IPS-20b (cell line): ENCODE data around the gene LIPJ.

Experiments
- H3K27ac ChIP-seq: one replicate; pipeline ENCODE4 v1.5.1; 2013; ENCODE audit warnings: low read length
- H3K27me3 ChIP-seq: 2 replicates; pipeline ENCODE4 v1.6.1; 2013; ENCODE audit warnings: mild to moderate bottlenecking, low read length, inconsistent platforms; ENCODE audit not compliant: insufficient read depth
- H3K36me3 ChIP-seq: 2 replicates; pipeline ENCODE4 v1.6.1; 2013; ENCODE audit warnings: low read depth, mild to moderate bottlenecking, inconsistent platforms, low read length, moderate library complexity; ENCODE audit not compliant: insufficient read depth
- H3K4me1 ChIP-seq: 2 replicates; pipeline ENCODE4 v1.6.1; 2013; ENCODE audit warnings: mild to moderate bottlenecking, control low read depth, inconsistent platforms, low read length, moderate library complexity; ENCODE audit not compliant: insufficient read depth
- H3K4me3 ChIP-seq: 2 replicates; pipeline ENCODE4 v1.5.1; 2013; ENCODE audit warnings: mild to moderate bottlenecking, low read length, inconsistent platforms
- H3K9ac ChIP-seq: 2 replicates; pipeline ENCODE4 v1.6.1; 2013; ENCODE audit warnings: low read depth, mild to moderate bottlenecking, inconsistent platforms, low read length, moderate library complexity
- H3K9me3 ChIP-seq: 2 replicates; pipeline ENCODE4 v1.6.1; 2013; ENCODE audit warnings: mild to moderate bottlenecking, low read depth, low read length, inconsistent platforms; ENCODE audit not compliant: insufficient read depth

LIPJ gene

DNA sequence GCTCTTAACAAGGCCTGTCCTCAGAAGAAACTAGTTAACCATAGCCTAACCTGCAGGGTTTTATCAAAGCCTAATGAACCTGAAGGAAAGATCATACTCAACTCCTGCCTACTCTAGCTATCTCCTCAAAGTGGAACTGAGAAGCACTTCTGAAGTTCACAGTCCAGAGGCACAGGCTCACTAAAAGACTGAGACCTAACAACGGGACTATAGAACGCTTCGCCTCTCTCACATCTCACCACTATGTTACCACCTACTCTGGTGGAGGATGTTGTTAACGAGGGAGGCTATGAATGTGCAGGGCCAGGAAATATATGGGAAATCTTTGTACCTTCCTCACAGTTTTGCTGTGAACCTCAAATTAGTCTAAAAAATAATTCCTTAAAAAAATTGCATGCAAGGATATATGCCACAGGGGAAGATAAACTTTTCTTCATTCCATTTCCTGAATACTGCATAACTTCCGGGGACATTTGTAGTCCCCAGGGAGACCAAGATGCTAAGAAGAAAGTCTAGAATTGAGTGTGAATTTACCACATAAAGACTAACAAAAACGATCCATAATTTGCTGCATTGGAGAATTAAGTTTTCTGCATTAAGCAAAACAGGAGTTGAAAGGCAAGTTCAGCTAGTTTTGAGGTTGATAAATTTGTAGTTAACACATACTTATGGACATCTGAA lies 21.6 kb downstream of the LIPJ start:
- H3K4me3 ChIP-seq, result no peak overlapping the region
- H3K4me1 ChIP-seq, result no peaks in the 10 kb centered on the region
- H3K27me3 ChIP-seq, result no peaks in the 10 kb centered on the region
- no peaks in the 10 kb centered on the region for H3K9me3 ChIP-seq
- H3K9ac ChIP-seq, result no peak overlapping the region
- no peak overlapping the region for H3K27ac ChIP-seq
- no peaks in the 10 kb centered on the region for H3K36me3 ChIP-seq

DNA sequence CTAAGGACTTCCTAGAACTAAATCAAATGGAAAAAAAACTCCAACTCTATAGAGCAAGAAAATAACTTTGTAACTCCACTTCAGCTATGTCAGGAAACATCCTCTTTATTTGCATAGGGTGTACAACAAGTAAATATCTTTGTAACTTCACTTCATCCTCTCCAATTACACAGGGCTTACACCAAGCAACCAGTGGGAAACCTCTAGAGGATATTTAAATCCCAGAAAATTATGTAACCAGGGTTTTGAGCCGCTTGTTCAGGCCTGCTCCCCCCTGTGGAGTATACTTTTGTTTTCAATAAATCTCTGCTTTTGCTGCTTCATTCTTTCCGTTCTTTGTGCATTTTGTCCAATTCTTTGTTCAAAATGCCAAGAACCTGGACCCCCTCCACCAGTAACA lies 22.2 kb downstream of the LIPJ start:
- Histone ChIP-seq H3K36me3 (no peaks in the 10 kb centered on the region), H3K4me1 (no peaks in the 10 kb centered on the region), H3K4me3 (no peak overlapping the region), H3K27ac (no peak overlapping the region), H3K9ac (no peak overlapping the region), H3K9me3 (no peaks in the 10 kb centered on the region), H3K27me3 (no peaks in the 10 kb centered on the region)

DNA sequence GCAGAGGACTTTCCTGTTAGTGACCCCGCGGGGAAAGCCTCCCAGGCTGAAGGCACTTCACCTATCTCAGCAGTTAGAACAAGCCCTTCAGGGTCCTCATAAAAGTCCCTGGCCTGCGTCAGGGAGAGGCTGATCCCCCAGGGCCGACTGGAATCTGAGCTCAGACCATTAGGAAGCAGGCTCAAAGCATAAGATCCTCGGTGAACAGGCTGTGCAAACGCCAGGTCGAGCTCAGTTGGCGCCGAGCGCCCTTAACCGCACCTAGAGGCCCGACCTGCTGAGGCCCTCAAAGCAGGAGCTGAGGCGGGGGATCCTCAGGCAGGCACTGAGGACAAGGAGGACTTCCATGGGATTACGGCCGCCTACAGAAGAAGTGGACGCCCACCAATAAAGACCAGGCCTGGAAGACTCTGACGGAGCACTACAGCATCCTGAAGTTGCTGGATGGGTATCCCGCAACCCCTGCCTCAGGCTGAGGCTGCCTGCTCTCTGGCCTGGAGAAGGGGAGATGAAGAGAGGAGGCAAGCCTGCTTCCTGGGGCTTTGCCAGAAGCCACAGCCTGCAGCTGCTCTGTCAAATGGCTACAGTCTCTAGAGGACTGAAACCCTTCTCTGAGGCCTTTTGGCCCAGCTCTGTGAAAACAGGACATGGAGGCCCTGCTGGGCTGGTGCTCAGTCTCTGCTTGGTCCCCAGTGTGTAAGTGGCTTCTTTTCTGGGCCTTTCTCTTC lies 29.9 kb downstream of the LIPJ start:
- Histone ChIP-seq H3K27ac (no peak overlapping the region), H3K36me3 (no peaks in the 10 kb centered on the region), H3K9ac (no peak overlapping the region), H3K27me3 (no peaks in the 10 kb centered on the region), H3K4me1 (no peaks in the 10 kb centered on the region), H3K4me3 (no peak overlapping the region), H3K9me3 (peaks cover 5% of the 10 kb centered on the region; the same call in 1 of the 2 replicates)

DNA sequence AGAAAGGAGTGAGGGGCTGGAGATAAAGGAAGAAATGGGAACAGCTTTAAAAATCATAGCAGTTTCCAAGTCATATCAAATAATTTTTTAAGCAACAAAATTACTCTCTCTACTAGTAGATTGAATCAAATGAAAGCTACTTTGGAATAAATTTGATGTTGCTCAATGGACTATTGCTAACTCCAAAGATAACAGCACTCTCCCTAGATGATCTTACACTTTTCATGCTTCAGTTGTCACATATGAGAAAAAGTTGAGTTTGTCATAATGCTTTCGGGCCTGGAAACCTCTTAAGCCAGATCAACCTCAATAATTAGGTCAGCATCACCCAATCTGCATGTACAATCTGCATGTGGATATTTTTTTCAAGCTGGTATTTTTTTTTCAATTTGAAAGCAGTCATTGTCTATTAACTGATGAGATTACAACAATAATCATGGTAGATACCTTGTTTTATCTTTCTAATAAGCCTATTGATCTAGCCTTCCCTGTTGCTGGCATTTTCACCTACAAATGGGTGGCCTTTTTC lies 31.3 kb downstream of the LIPJ start:
- Histone ChIP-seq H3K36me3 (no peaks in the 10 kb centered on the region), H3K9me3 (peaks cover 5% of the 10 kb centered on the region; the same call in 1 of the 2 replicates), H3K4me3 (no peak overlapping the region), H3K27ac (no peak overlapping the region), H3K4me1 (no peaks in the 10 kb centered on the region), H3K9ac (no peak overlapping the region), H3K27me3 (no peaks in the 10 kb centered on the region)

DNA sequence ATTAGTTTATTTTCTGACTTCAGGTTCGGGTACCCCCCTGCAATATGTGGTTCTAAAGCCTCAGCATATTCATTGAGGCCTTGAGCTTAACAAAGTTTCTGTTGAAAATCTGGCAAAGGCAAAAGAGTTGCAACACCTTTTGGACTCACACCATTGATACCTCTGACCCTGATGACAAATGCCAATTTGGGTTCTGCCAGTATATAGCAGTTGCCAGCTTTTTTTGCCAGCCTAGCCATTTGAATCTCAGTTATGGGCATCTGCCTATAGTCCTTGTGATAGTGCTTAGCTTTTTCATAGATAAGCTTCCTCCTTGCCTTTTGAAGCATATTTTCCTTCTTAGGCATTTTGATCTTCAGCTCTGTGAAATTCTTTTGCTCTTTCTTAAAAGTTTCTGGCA lies 31.9 kb downstream of the LIPJ start:
- no peaks in the 10 kb centered on the region for H3K36me3 ChIP-seq
- no peaks in the 10 kb centered on the region for H3K27me3 ChIP-seq
- H3K4me3 ChIP-seq, result no peak overlapping the region
- H3K9me3 ChIP-seq, result peaks cover 5% of the 10 kb centered on the region; the same call in 1 of the 2 replicates
- no peak overlapping the region for H3K9ac ChIP-seq
- no peak overlapping the region for H3K27ac ChIP-seq
- no peaks in the 10 kb centered on the region for H3K4me1 ChIP-seq

DNA sequence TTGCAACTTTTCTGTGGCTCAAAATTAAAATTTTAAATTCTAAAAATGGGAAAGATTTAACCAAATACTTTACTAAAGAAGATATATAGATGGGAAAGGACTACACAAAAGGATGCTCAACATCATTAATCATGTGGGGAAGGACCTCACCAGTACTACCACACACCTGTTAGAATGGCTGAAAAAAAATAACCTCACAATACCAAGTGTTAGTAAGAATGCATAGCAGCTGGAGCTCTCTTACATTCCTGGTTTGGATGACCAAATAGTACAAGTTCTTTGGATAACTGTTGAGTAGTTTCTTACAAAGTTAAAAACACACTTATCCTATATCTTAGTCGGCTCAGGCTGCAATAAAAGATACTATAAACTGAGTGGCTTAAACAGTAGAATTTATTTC lies 33.9 kb downstream of the LIPJ start:
- H3K4me3 ChIP-seq, result no peak overlapping the region
- no peak overlapping the region for H3K9ac ChIP-seq
- H3K36me3 ChIP-seq, result no peaks in the 10 kb centered on the region
- no peaks in the 10 kb centered on the region for H3K4me1 ChIP-seq
- H3K27me3 ChIP-seq, result no peaks in the 10 kb centered on the region
- no peaks in the 10 kb centered on the region for H3K9me3 ChIP-seq
- no peak overlapping the region for H3K27ac ChIP-seq

DNA sequence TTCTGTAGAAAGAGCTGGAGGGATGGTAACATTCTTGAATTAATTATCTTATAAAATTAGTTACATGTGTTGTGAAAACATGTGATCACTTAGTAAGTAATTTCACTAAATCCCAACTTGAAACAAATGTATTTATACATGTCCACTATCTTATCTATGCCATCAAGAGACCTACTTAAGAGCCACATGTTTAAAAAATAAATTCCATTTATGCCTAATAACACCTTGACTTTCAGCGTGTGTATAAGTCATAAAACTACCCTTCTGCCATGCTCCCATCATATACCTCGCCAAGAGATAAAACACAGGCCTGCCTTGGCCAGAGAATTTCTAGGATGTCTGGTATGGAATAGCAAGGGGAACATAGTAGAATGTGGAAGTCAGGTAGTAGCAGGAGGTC lies 37.3 kb downstream of the LIPJ start:
- no peak overlapping the region for H3K27ac ChIP-seq
- no peak overlapping the region for H3K4me3 ChIP-seq
- H3K9ac ChIP-seq, result no peak overlapping the region
- H3K27me3 ChIP-seq, result no peaks in the 10 kb centered on the region
- no peaks in the 10 kb centered on the region for H3K9me3 ChIP-seq
- no peaks in the 10 kb centered on the region for H3K4me1 ChIP-seq
- no peaks in the 10 kb centered on the region for H3K36me3 ChIP-seq

DNA sequence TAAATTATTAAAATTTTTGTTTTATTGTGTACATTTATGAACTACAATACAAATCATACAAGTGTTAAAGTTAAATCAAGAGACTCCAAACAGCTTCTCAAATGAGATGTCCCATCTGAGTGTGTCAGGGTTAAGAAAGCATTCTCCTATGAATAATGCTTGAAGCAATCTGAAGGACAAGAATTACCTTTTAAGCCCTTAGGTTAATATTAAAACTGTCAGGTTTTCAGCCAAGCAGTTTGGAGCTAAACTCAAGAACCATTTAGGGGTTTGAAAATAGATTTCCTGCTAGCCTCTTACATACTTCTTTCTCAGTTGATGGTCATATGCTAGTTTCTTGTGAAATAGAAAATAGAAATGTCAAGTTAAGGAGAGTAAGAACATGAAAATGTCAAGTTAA lies 38.3 kb downstream of the LIPJ start:
- H3K4me3 ChIP-seq, result no peak overlapping the region
- no peaks in the 10 kb centered on the region for H3K36me3 ChIP-seq
- H3K9ac ChIP-seq, result no peak overlapping the region
- H3K27me3 ChIP-seq, result no peaks in the 10 kb centered on the region
- H3K9me3 ChIP-seq, result no peaks in the 10 kb centered on the region
- H3K27ac ChIP-seq, result no peak overlapping the region
- H3K4me1 ChIP-seq, result no peaks in the 10 kb centered on the region

DNA sequence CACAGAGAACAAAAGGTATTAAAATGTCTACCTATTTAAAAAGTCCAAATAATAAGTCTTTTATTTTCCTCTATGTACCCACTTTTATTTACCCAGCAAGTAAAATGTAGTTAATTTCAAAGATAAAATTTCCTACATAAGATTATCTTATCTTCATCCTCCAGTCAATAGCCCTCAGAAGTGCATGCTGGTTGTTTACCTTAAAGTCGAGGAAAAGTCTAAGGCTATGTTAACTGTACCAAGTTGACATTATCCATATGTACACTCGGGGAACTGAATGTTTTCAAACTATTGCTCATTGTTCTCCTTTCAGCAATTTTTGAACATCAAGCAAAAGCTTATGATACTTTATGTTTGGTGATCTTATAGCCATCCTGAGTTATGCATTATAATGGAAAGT lies 53.6 kb downstream of the LIPJ start:
- H3K9ac ChIP-seq, result no peak overlapping the region
- no peaks in the 10 kb centered on the region for H3K4me1 ChIP-seq
- peaks cover 8% of the 10 kb centered on the region; the same call in 1 of the 2 replicates for H3K9me3 ChIP-seq
- H3K27me3 ChIP-seq, result no peaks in the 10 kb centered on the region
- no peak overlapping the region for H3K4me3 ChIP-seq
- no peak overlapping the region for H3K27ac ChIP-seq
- H3K36me3 ChIP-seq, result no peaks in the 10 kb centered on the region

DNA sequence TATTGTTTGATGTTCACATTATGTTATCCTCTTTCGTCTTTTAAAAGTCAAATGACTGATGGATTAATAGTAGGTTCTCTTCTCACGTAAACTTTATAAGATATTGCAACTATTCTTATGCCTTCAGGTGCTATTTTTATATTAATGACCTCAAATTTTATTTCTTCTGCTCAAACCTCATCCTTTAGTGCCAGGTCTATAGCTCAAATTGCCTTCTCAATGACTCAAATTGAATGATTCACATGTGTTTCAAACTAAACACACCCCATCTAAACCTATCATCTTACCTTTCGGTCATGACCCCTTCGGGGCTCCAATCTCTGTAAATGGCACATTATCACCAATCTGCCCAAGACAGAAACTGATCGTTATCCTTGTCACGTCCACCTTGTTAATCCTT lies 55.6 kb downstream of the LIPJ start:
- no peaks in the 10 kb centered on the region for H3K36me3 ChIP-seq
- H3K27ac ChIP-seq, result no peak overlapping the region
- no peaks in the 10 kb centered on the region for H3K27me3 ChIP-seq
- no peaks in the 10 kb centered on the region for H3K4me1 ChIP-seq
- H3K9me3 ChIP-seq, result peaks cover 3% of the 10 kb centered on the region; the same call in 1 of the 2 replicates
- no peak overlapping the region for H3K9ac ChIP-seq
- H3K4me3 ChIP-seq, result no peak overlapping the region

DNA sequence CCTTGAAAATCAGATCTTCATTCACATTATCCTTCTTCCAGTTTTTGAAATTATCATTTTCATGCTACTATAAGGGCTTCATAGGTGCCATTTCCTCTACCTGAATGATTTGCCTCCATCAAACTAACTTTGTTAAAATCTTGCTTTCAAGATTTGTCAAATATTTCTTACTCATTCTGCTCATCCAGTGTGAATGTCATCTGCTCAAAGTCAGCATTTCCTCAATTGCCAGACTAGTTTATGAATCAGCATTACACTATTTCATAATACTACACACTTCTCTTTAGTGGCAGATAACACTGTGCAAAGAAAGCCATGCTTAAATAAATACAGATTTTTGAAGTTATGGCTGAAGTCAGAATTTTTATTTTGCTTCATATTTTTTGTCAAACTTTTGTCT lies 56.4 kb downstream of the LIPJ start:
- H3K4me3 ChIP-seq, result no peak overlapping the region
- H3K9ac ChIP-seq, result no peak overlapping the region
- no peaks in the 10 kb centered on the region for H3K36me3 ChIP-seq
- no peak overlapping the region for H3K27ac ChIP-seq
- no peaks in the 10 kb centered on the region for H3K27me3 ChIP-seq
- H3K4me1 ChIP-seq, result no peaks in the 10 kb centered on the region
- peaks cover 3% of the 10 kb centered on the region; the same call in 1 of the 2 replicates for H3K9me3 ChIP-seq

DNA sequence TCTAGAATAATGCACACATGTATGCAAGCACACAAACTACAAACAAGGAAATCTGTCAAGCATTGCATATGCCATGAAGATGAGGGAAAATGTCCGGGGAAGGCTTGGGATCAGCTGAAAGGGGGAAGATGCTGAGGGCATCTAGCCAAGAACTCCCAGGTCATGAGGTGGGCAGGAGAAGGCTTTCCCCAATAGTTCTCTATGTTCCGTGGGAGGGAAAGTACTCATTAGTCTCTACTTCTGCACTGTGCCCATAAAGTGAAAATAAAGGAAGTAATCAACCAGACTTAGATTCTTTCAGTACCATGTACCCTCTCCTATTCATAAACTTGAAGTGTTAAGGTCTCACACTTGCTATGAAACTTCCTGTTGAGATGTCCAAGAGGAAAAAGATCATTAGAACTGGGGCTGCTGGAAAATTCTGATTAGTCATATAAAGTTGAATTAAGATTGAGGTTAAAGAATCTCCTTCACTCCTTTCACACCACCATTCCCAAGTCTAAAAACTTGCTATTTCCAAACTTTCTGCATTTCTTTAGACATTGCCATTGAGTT lies 60.6 kb downstream of the LIPJ start:
- Histone ChIP-seq H3K27ac (no peak overlapping the region), H3K36me3 (no peaks in the 10 kb centered on the region), H3K4me1 (no peaks in the 10 kb centered on the region), H3K9ac (no peak overlapping the region), H3K9me3 (no peaks in the 10 kb centered on the region), H3K4me3 (no peak overlapping the region), H3K27me3 (no peaks in the 10 kb centered on the region)
